A673 (cell line): ENCODE measurements around the gene CPN2. TPM values are rescaled to one million over a fixed set of nuclear protein-coding genes. Genes with fewer than 3 reads are reported as not detected.

Experiments used
- BruUV-seq: library from RNA; stranded (reverse); fragments of 400-500 nt; replicated peaks from 2 replicates; lab custom pipeline; 2021; lab: Mats Ljungman, UMichigan
- CTCF ChIA-PET: fragments of 300-600 bp; sonication (Branson Sonifier 250); formaldehyde crosslinking; loops from one replicate; lab custom pipeline; 2022; ENCODE audit warnings: antibody characterized with exemption; lab: Charles Lee
- POLR2A ChIA-PET: fragments of 300-600 bp; sonication (Branson Sonifier 250); formaldehyde crosslinking; loops from one replicate; lab custom pipeline; 2022; ENCODE audit warnings: antibody characterized with exemption; ENCODE audit not compliant: low non-redundant PET; lab: Charles Lee
- DNase-seq: peaks from one replicate; pipeline ENCODE4 v3.0.0-alpha.2; 2015; ENCODE audit warnings: low spot score
- H3K27ac ChIP-seq: fragments of 200-600 bp; sonication (generic); 2 replicates; pipeline ENCODE4 v1.5.1; 2016; ENCODE audit warnings: mixed run types, low read depth, mild to moderate bottlenecking, mixed read lengths, antibody characterized with exemption, low read length; ENCODE audit not compliant: poor library complexity, severe bottlenecking
- H3K27me3 ChIP-seq: fragments of 200-600 bp; sonication (generic); replicated peaks from 2 replicates; pipeline ENCODE4 v1.6.1; 2017; ENCODE audit warnings: mixed run types, low read depth, mild to moderate bottlenecking, mixed read lengths, antibody characterized with exemption, low read length; ENCODE audit not compliant: insufficient read depth, poor library complexity
- H3K36me3 ChIP-seq: fragments of 200-600 bp; sonication (generic); 2 replicates; pipeline ENCODE4 v1.6.1; 2016; ENCODE audit warnings: mixed run types, mild to moderate bottlenecking, mixed read lengths, antibody characterized with exemption, low read length; ENCODE audit not compliant: insufficient read depth, poor library complexity, severe bottlenecking
- H3K4me1 ChIP-seq: fragments of 200-600 bp; sonication (generic); 2 replicates; pipeline ENCODE4 v1.6.1; 2017; ENCODE audit warnings: mixed run types, mild to moderate bottlenecking, mixed read lengths, antibody characterized with exemption, low read length; ENCODE audit not compliant: insufficient read depth, poor library complexity, severe bottlenecking
- H3K4me3 ChIP-seq: fragments of 200-600 bp; sonication (generic); 2 replicates; pipeline ENCODE4 v1.5.1; 2016; ENCODE audit warnings: low read depth, mixed run types, mild to moderate bottlenecking, mixed read lengths, low read length; ENCODE audit not compliant: poor library complexity, severe bottlenecking
- H3K9me3 ChIP-seq: fragments of 200-600 bp; sonication (generic); 2 replicates; pipeline ENCODE4 v1.6.1; 2016; ENCODE audit warnings: mixed run types, low read depth, mild to moderate bottlenecking, mixed read lengths, antibody characterized with exemption, low read length; ENCODE audit not compliant: poor library complexity, severe bottlenecking
- CTCF ChIP-seq: fragments of 300-800, 200-600 bp; sonication (generic); conservative IDR thresholded peaks from 2 replicates; pipeline ENCODE4 v1.5.1; 2017; ENCODE audit warnings: low read depth, mild to moderate bottlenecking, antibody characterized with exemption, low read length, moderate library complexity, mixed read lengths
- EZH2 ChIP-seq: fragments of 200-600 bp; sonication (generic); IDR thresholded peaks from 2 replicates; pipeline ENCODE4 v1.6.1; 2017; ENCODE audit warnings: borderline replicate concordance, low read depth, mild to moderate bottlenecking, mixed read lengths, antibody characterized with exemption, low read length; ENCODE audit not compliant: poor library complexity, severe bottlenecking
- intact Hi-C: fragments of 100-400 bp; cut with micrococcal nuclease; formaldehyde crosslinking; loops from one replicate; pipeline ENCODE4 v1.10.0; 2022; ENCODE audit not compliant: unreplicated experiment
- total RNA-seq: library from RNA; stranded (reverse); gene quantifications from 2 replicates; pipeline ENCODE4 v1.2.3, GENCODE V29; 2021

CPN2 gene
- total RNA-seq, 1 experiment from 2014 or later: not detected

- intact Hi-C loops: no loop called here
- no peak overlapping the region for H3K4me3 ChIP-seq
- H3K36me3 ChIP-seq: peaks cover 2% of the 10 kb centered on the region
- peaks cover 18% of the 10 kb centered on the region for H3K4me1 ChIP-seq
- no TSS peak for BruUV-seq
- no peak for DNase-seq
- no peak for TF ChIP-seq CTCF
- no peak for TF ChIP-seq EZH2
- CTCF ChIA-PET: no interaction called here
- no peaks in the 10 kb centered on the region for H3K27me3 ChIP-seq
- no peak overlapping the region for H3K27ac ChIP-seq
- POLR2A ChIA-PET: no interaction called here
- no peaks in the 10 kb centered on the region for H3K9me3 ChIP-seq
Observed at GRCh38 chr3:194397757-194398312, 46.7 kb upstream of the CPN2 start.

DNA sequence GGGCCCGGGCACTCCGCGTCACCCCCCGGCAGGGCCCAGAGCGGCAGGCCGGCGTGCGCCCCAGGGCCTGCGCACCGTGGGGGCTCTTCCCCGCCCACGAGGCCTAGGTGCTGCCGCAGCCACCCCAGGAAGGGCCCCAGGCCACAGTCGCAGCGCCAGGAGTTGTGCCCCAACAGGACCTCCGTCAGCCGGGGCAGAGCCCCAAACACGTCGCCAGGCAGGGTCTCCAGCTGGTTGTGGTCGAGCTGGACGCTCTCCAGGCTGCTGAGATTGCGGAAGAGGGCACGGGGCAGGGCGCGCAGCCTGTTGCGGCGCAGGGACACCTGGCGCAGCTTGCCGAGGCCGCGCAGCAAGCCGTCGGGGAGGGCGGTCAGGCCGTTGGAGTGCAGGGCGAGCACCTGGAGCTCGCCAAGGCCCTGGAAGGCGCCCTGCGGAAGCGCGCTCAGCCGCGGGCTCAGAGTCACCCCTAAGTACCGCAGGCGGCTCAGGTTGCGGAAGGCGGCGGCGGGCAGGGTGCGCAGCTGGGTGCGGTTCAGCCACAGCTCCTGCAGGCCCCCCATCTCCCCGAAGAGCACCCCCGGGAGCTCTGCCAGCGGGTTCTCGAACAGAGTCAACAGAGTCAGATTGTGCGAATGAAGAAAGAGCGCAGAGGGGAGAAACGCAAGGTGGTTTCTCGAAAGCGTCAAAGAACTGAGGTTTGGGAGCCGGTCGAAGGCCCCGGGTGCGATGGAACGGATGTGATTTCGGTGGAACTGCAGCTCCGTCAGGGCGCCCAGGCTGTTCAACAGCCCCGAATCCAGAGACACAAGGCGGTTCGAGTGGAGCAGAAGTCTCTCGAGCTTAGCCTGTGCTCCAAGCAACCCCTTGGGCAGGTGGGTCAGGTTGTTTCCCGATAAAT, 46.0 kb upstream of the CPN2 start:
- ChIA-PET POLR2A (no interaction called here), CTCF (no interaction called here)
- BruUV-seq: no TSS peak
- TF ChIP-seq CTCF (no peak), EZH2 (no peak)
- no peaks in the 10 kb centered on the region for H3K36me3 ChIP-seq
- H3K9me3 ChIP-seq: no peaks in the 10 kb centered on the region
- H3K4me1 ChIP-seq: peaks cover 18% of the 10 kb centered on the region
- DNase-seq: no peak
- intact Hi-C loops: no loop called here
- H3K27ac ChIP-seq: no peak overlapping the region
- no peak overlapping the region for H3K4me3 ChIP-seq
- no peaks in the 10 kb centered on the region for H3K27me3 ChIP-seq

GRCh38 chr3:194396539-194396858, 45.4 kb upstream of the CPN2 start:
- H3K27ac ChIP-seq: no peak overlapping the region
- H3K4me1 ChIP-seq: peaks cover 18% of the 10 kb centered on the region
- H3K4me3 ChIP-seq: no peak overlapping the region
- DNase-seq: no peak
- no peaks in the 10 kb centered on the region for H3K27me3 ChIP-seq
- ChIA-PET POLR2A (no interaction called here), CTCF (no interaction called here)
- BruUV-seq: no TSS peak
- TF ChIP-seq EZH2 (no peak), CTCF (no peak)
- intact Hi-C loops: no loop called here
- H3K9me3 ChIP-seq: no peaks in the 10 kb centered on the region
- no peaks in the 10 kb centered on the region for H3K36me3 ChIP-seq
